A549 (cell line): ENCODE results near the gene TMEM255A.

ENCODE experiments used
- CTCF ChIP-seq: fragments of >200 bp; sonication (Bioruptor Twin); formaldehyde crosslinking; IDR thresholded peaks from 3 replicates; pipeline ENCODE4 v1.5.1; 2016
- JUNB ChIP-seq: fragments of >200 bp; sonication (Bioruptor Twin); formaldehyde crosslinking; IDR thresholded peaks from 2 replicates; pipeline ENCODE4 v1.6.1; 2016
- MAX ChIP-seq: IDR thresholded peaks from 2 replicates; pipeline ENCODE4 v1.6.1; 2012
- MAZ ChIP-seq: fragments of 150-350 bp; IDR thresholded peaks from 2 replicates; pipeline ENCODE4 v1.6.1; 2014; ENCODE audit warnings: antibody characterized with exemption, low read depth, low read length, borderline replicate concordance
- POLR2A ChIP-seq: IDR thresholded peaks from 2 replicates; pipeline ENCODE4 v1.6.1; 2012; ENCODE audit warnings: mild to moderate bottlenecking, low read length
- RAD21 ChIP-seq, 2 experiments: fragments of >200 bp in 1 of 2; sonication (Bioruptor Twin) in 1 of 2; formaldehyde crosslinking in 1 of 2; IDR thresholded peaks in 1 of 2; conservative IDR thresholded peaks in 1 of 2; 2 replicates in 1 of 2; 3 replicates in 1 of 2; pipeline ENCODE4 v1.6.1; 2012 to 2018; ENCODE audit warnings: inconsistent platforms in 1 of 2
- RFX5 ChIP-seq: fragments of 450-650 bp; IDR thresholded peaks from 2 replicates; pipeline ENCODE4 v1.7.1; 2014; ENCODE audit warnings: antibody characterized with exemption, mild to moderate bottlenecking, moderate library complexity
- SREBF2 ChIP-seq: fragments of 450-650 bp; IDR thresholded peaks from 2 replicates; pipeline ENCODE4 v1.6.1; 2014; ENCODE audit warnings: mild to moderate bottlenecking, moderate library complexity

GRCh38 chrX:120297923-120298322 lies 13.3 kb downstream of the TMEM255A start:
- TF ChIP-seq POLR2A (no peak), MAZ (no peak), CTCF (no peak), RFX5 (no peak), SREBF2 (no peak), MAX (no peak), JUNB (no peak), RAD21 (conservative IDR thresholded peaks at IDR 0.05 in 1 of 2, IDR thresholded peaks at IDR 0.05 in 1 of 2) (no peak)
